Hepatic stellate cell (primary cell): ENCODE measurements around the gene PPP6R3.
A peak's percentile ranks its signal among the peaks of the same experiment; 100 is the strongest.
"Not testable (repeated sequence)": the region's sequence is repeated elsewhere in the genome, so short reads cannot be mapped to it uniquely, and the experiment has no call there.

Experiments
- DNase-seq: peaks from one replicate; pipeline ENCODE4 v3.0.0; 2011; ENCODE audit warnings: low spot score

Gene PPP6R3

DNA sequence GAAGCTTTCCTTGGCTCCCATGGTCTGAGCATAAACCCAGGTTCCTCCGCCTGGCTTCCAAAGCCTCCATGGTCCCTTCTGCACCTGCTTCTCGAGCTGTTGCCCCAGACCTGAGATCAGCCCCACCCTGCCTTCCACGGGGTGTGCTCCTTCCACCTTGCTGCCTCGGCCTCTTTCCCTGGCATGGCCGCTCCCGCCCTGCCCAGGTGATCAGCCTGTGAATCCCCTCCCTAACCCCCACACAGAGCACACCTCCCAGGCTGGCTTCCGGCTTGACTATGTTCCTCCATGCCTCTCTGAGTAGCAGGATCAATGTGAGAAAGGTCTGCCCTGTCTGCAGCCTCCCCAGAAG is 2.7 kb upstream of the PPP6R3 start:
- no peak for DNase-seq

GRCh38 chr11:68458340-68458739 is 2.2 kb upstream of the PPP6R3 start:
- not testable (repeated sequence) for DNase-seq

DNA sequence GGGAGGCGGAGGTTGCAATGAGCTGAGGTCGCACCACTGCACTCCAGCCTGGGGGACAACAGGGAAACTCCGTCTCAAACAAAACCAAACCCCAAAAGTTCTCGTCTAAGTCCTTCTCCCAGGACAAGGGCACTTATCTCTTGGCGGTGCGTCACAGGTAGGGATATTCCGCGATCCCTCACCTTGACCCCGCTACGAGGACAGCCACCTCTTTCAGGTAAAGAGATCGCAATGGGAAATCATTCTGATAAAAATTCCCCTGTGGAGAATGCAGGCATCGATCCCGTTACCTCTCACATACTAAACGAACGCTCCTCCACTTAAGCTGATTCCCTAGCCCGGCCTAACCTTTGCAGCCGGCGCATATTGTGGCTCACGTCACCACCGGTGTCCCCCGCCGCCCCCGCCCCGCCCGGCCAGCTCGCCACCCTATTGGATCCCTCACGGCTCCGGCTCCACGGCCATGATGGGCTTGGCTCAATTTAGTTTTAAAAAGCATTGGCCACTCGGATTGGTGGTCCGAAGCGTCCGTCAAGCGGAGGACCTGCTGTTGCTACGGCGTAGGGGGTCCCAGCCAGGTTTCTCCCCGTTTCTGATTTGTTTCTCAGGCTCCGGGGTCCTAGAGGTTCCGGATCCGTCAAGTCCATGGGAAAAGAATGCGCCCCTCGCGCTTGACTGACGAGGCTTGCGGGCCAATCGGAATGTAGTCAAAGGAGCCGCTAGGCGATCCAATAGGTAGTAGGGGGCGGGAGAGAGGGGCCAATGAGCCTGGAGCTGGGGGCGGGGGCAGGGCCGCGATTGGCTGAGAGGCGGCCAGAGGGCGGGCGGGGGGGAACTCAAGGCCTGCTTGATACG is 439 bp upstream of the PPP6R3 start:
- peak; percentile 99 for DNase-seq

GRCh38 chr11:68461575-68461917 is 994 bp downstream of the PPP6R3 start:
- no peak for DNase-seq

DNA sequence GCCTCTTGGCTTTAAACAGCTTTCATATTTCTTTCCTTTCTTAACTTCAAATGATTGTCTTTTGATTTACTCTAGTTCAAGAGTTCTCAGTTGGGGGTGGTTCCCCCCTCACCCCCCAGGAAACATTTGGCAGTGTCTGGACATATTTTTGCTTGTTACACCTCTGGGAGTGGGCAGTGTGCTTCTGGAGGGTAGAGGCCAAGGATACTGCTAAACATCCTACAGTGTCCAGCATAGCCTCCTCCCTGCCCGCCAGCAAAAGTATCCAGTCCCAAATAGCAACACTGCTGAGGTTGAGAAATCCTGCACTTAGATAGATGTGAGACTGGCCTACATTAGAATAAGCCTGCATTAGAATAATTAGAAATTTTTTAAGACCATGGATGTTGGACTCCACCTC is 3.2 kb downstream of the PPP6R3 start:
- DNase-seq = no peak

DNA sequence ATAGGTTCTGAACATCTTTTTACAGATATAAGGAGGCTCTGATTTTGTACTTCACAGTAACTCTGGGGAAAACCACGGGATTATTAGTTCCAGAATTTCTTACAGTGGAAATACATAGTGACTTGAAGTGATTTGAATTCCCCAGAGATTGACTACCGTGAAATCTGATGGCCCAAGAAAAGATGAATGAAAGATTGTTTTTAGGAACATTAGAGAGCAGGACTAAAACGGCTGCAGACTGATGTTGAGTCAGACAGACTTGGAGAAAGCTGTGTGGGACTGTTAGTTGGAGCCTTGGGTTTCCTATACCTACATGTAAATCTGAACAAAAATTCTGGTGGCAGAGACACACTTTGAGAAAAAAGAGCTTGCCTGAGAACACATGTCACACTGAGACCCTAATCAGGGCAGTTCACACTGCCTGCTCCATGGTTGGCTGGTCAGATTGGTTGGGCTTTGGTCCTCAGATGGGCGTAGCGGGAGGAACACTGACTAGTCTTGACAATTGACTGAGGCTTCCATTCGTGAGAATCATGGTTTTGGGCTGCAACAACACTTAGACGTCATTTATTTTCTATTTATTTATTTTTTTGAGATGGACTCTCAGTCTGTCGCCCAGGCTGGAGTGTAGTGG is 6.8 kb downstream of the PPP6R3 start:
- DNase-seq = no peak

DNA sequence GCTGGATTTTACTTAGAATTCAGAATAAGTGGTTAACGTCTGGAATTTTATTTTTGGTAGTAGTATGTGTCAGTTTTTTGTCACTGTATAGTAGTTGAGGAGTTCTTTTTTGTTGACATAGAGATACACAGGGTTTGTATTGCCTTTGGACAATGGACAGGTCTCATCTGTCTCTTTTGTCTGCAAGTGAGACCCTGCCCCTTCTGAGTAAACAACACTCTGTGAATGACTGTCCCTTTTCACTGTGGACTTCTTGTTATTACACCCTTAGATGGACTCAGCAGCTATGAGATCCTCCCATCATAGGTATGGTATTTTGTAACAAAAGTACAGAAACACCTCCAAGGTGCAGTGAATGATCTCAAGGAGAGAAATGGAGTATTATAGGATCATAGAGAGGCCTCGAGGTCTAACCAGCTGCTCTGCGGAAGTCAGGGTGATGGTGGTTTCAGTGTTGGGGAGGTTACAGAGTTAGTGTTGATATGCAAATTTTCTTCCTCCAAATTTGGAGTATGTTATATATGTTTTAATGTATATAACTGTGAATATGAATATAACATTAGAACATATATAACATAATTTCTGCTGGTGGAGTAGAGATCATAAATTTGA is 7.8 kb downstream of the PPP6R3 start:
- DNase-seq = no peak

- no peak for DNase-seq
Observed at GRCh38 chr11:68469122-68469521, 8.6 kb downstream of the PPP6R3 start.

DNA sequence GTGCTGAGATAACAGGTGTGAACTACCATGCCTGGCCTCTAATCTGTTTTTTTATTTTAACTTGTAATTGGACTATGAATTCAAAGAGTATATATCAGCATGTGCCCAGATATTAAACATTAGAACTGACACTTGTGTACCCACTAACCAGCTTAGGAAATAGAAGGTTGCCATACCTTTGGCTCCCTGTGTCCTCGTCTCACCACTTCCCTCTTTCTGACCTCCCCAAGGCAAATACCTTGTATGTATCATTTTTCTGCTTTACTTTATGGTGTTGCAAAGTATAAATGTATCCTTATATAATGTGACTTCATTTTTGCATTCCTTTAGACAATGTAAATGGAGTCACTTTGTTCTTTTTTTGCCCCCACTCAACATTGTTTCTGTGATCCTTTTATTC is 9.1 kb downstream of the PPP6R3 start:
- no peak for DNase-seq

DNA sequence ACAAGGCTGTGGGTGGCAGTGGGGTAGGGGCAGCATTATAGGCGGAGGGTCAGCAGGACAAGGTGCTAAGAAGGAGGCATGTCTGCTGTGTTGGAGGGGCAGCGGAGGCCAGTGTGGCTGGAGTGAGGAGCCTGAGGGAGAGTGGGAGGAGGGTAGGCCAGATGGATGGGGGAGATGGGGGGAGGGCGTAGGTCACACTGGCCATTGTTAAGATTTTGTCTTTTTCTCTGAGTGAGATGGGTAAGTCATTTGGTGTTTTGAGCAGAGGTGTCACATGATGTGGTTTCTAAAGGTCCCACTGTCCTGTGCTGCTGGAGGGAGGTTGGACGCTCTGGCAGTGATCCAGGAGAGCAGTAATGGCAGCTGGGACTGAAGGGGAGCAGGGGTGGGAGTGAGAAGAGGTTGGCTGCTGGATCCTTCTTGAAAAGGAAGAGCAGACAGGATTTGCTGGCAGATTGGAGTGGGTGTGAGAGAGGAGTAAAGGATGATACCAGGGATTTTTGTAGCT is 9.8 kb downstream of the PPP6R3 start:
- DNase-seq = no peak

DNA sequence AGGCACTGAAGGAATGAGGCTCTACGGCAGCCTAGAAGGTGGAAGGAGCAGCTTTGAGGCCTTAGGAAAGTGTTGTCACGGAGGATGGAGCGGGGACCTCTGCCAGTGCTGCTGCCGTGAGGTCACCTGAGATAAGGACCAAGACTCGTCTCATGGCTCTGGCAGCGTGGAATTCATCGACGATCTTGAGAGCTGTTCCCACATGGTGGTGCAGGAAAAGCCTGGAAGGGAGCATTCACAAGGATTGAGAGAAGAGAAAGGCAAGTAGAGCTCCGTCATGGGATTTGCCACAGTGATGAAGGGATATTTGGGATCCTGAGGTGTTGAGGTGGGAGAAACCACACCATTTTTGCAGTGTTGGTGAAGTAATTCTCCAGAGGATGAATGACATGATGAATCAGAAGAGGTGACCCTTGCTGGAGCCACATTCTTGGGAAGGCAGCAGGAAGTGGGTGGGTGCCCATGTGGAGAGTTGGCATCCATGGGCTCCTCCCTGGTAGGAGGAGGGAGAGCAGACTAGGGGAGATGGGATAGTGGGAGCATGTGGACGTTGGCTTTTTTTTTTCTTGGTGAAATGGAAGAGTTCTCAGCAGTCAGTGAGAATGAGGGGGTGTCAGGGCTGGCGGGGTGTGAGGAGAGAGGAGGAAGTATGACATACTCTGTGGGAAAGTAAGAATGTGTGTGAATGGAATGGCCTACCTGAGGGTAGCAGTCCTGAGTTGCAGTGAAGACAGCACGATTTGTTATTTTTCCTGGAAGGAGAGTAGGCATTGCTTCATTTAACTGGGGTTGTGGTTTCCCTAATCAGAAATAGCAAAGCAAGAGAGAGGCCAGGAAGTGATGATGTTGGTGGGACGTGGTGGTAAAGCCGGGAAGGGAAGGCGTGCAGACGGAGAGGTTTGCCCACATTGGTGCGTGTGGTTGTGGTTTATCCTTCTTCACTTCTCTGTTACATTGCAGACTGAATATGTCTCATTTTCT is 11.1 kb downstream of the PPP6R3 start:
- no peak for DNase-seq

GRCh38 chr11:68472778-68473177 is 12.2 kb downstream of the PPP6R3 start:
- DNase-seq = no peak

DNA sequence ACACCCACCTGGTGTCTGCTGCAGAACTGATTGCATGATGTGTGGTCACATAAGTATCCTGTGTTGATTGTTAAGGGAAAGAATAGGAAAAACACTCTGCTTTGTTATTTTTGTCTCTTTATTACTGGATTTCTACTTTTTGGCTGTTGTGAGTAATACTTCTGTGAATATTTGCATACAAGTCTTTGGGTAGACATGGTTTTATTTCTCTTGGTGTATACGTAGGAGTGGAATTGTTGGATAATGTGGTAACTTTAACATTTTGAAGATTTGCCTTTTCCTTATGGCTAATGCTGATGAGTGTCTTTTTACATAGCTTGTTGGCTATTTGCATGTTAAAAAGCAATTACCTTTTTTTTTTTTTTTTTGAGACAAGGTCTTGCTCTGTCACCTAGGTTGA is 13.1 kb downstream of the PPP6R3 start:
- no peak for DNase-seq

DNA sequence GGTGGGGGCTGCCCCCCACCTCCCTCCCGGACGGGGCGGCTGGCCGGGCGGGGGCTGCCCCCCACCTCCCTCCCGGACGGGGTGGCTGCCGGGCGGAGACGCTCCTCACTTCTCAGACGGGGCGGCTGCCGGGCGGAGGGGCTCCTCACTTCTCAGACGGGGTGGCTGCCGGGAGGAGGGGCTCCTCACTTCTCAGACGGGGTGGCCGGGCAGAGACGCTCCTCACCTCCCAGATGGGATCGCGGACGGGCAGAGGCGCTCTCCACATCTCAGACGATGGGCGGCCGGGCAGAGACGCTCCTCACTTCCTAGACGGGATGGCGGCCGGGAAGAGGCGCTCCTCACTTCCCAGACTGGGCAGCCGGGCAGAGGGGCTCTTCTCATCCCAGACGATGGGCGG is 15.1 kb downstream of the PPP6R3 start:
- not testable (repeated sequence) for DNase-seq

- DNase-seq = no peak
Observed at GRCh38 chr11:68479390-68479789, 18.8 kb downstream of the PPP6R3 start.

GRCh38 chr11:68480193-68480592 is 19.6 kb downstream of the PPP6R3 start:
- DNase-seq = no peak

- no peak for DNase-seq
Observed at GRCh38 chr11:68480852-68481510, 20.4 kb downstream of the PPP6R3 start.

DNA sequence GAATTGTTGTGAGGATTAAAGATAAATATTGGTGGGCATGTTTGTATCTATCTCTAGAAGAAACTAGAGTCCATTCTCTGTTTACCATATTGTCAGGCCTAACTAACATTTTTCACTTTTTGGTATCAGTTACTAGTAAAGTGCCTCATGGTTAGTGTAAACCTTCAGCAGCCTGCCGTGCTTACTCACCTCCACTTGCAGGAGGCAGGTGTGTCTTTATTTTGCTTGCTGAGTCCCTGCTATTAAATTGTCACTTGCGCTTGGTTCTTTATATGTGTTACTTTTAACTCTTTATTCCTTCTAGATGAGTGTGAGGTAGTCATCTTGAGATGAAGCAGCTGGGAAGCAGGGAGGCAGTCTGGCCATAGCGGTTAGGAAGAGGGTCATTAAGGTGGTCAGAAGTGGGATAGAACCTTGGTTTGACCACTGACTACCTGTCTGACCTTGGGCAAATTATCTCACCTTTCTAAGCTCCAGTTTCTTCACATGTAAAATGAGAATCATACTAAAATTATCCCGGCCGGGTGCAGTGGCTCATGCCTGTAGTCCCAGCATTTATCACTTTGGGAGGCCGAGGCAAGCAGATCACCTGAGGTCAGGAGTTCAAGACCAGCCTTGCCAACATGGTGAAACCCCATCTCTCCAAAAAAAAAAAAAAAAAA is 21.2 kb downstream of the PPP6R3 start:
- DNase-seq = no peak

GRCh38 chr11:68488623-68489022 is 28.1 kb downstream of the PPP6R3 start:
- DNase-seq = no peak

- no peak for DNase-seq
Observed at GRCh38 chr11:68495220-68495729, 34.7 kb downstream of the PPP6R3 start.

DNA sequence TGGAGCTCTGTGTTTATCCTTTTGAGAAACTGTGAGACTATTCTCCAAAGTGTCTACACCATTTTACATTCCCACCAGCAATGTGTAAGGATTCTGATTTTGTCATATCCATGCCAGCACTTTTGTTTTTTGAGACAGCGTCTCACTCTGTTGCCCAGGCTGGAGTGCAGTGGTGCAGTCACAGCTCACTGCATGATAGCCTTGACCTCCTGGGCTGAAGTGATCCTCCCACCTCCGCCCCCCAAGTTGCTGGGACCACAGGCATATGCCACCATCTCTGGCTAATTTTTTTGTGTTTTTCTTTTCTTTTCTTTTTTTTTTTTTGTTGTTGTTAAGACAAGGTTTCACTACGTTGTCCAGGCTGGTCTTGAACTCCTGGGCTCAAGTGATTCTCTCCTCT is 35.3 kb downstream of the PPP6R3 start:
- DNase-seq = no peak
